NCI-H2081 (cell line): ENCODE measurements around the gene EFCAB6.

ENCODE experiments used
- DNase-seq, 2 experiments: peaks; one replicate each; lab custom pipeline; 2025; lab: John Stamatoyannopoulos, UW

The EFCAB6 gene

GRCh38 chr22:43848366-43849171 is 36.5 kb upstream of the EFCAB6 start:
- peak; percentile 34 to 69 for DNase-seq

- no peak for DNase-seq
Observed at GRCh38 chr22:43847376-43848289, 35.5 kb upstream of the EFCAB6 start.

- DNase-seq = no peak
Observed at GRCh38 chr22:43846966-43847365, 34.9 kb upstream of the EFCAB6 start.

GRCh38 chr22:43845981-43846380 is 33.9 kb upstream of the EFCAB6 start:
- no peak for DNase-seq

- DNase-seq = no peak
Observed at GRCh38 chr22:43844560-43845545, 32.7 kb upstream of the EFCAB6 start.

GRCh38 chr22:43843783-43844530 is 31.9 kb upstream of the EFCAB6 start:
- no peak for DNase-seq

- no peak for DNase-seq
Observed at GRCh38 chr22:43841742-43842141, 29.6 kb upstream of the EFCAB6 start.

- DNase-seq = no peak
Observed at GRCh38 chr22:43840851-43841250, 28.7 kb upstream of the EFCAB6 start.

- no peak for DNase-seq
Observed at GRCh38 chr22:43840431-43840830, 28.3 kb upstream of the EFCAB6 start.

GRCh38 chr22:43839781-43840180 is 27.7 kb upstream of the EFCAB6 start:
- DNase-seq = no peak

GRCh38 chr22:43838571-43839307 is 26.6 kb upstream of the EFCAB6 start:
- no peak for DNase-seq

GRCh38 chr22:43838161-43838560 is 26.1 kb upstream of the EFCAB6 start:
- no peak for DNase-seq

- no peak for DNase-seq
Observed at GRCh38 chr22:43837666-43838065, 25.6 kb upstream of the EFCAB6 start.

- DNase-seq = no peak
Observed at GRCh38 chr22:43835736-43836135, 23.6 kb upstream of the EFCAB6 start.

- no peak for DNase-seq
Observed at GRCh38 chr22:43835166-43835565, 23.1 kb upstream of the EFCAB6 start.

GRCh38 chr22:43833286-43834240 is 21.5 kb upstream of the EFCAB6 start:
- no peak for DNase-seq

- no peak for DNase-seq
Observed at GRCh38 chr22:43832393-43833265, 20.5 kb upstream of the EFCAB6 start.
